DMS114 treated with DMSO at 0.1 percent for 48 hours (cell line): Measurements from ENCODE around the gene PGGT1B.

ENCODE experiments used
- DNase-seq: peaks from one replicate; lab custom pipeline; 2025; ENCODE audit not compliant: unreplicated experiment; lab: John Stamatoyannopoulos, UW

PGGT1B gene

DNA sequence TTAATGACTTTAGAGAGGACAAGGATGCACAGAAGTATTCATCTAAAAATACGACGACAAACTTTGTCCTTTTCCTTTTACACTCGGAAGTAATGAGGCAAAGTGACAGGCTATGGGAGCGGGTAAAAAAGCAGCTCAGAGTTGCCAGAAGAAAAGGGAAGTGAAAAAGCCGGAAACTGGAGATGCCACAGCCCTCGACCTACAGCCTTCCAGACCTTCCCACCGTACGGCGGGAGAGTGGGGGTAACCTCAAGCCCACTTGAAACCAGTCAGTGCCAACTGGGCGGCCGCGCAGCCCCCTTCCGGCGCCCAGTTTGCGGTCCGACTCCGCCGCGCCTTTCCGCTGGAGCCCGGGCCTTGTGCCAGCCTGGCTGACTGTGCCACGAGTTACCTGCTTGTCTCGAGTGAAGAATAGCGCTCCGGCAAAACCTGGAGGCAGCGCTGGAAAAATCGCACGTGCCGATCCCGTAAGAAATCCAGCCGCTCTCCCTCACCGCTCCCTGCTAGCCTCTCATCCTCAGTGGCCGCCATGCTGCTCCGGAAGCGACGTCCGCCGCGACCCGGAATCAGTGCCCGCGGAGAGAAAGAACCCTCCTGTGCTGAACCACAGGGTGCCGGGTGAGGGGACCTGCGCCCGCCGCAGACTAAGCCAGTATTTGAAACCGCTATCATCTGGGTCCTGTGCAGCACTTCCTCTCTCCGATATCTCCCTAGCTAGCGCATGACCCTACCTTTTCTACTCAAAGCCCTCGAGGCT is at the start of gene PGGT1B:
Gene PGGT1B, minus strand, starts transcription at position 557 of the 757 bp plus-strand sequence. Its CDS starts 26 bp downstream, at position 531.
- DNase-seq: peak; percentile 64

DNA sequence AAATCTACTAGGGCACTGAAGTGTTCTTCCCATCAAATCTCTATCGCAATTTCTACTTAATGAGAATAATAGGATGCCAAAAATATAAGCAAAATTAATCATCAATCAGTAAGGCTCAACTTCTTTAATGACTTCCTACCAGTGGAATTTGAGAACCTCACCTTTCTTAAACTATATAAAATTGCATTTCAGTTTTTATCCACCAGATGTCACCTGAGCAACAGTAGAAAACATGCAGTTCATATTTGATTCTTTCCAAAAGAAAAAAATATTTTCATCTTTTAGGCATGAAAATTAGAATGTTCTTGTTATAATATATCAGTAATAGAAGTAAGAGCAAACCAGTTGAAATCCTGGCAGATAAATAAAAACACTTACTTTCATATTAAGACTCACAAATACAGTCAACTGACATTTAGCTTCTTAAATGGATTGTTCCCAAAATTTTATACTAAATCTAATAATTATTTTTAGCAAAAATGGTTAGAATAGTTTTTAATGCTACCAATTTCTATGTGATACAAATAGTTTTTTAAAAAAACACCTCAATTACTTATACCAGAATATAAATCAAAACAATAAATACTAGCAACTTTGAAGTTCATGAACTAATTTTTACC is 47.2 kb upstream of the PGGT1B start:
- peak; percentile 33 for DNase-seq

DNA sequence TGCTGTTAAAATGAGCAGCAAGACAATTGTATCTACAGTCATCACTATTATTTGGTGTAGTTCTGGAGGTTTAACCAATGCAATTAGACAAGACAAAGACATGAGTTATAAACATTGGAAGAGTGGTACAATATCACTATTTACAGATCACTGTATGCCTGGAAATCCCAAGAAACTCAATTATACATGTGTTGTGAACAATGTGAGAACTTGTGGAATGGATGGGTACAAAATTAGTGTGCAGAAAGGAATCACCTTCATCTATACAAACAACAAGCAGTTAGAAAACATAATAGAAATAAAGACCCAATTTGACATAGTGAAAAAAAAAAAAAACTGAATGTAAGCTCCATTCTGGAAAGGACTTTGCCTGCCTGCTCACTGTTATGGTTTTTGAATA is 46.1 kb upstream of the PGGT1B start:
- DNase-seq: no peak

DNA sequence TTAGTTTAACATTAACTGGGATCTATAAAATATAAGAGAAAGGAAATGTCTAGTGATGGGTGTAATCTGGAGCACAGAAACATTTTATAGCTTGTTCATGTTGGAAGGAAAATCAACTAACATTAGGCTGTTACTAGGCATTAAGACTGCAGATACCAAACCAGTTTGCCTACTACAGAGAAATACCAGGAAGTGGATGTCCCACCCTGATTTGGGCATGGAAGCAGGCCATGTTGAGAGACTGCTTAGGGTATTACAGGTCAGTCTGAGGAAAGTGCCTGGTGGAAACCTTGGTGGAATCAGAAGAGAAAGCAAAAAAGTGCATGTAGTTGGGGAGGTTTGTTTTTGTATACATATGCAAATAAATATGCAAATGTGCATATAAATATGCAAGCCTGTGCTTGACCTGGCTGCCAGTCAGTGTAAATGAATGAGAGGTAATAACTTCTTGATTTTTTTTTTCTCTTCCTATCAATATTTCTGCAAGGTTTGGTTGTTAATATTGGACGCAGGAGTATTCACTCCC is 43.4 kb upstream of the PGGT1B start:
- no peak for DNase-seq

DNA sequence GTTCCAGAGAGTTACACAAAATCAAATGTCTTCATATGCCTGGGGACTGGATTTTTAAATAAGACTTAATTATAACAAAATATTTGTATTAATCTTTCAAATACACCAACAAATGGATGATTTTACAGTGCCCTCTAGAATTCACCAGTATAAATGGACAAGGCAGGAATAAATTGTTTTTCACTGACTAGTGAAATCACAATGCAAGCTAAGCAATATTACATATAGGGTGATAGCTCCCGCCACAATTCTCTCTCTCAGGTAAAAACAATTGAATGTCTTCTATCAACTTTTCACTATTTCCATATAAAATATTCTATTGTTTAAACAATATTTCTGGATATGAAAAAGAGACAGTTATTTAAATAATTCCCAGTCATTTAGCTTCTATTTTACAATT is 41.8 kb upstream of the PGGT1B start:
- DNase-seq: no peak

DNA sequence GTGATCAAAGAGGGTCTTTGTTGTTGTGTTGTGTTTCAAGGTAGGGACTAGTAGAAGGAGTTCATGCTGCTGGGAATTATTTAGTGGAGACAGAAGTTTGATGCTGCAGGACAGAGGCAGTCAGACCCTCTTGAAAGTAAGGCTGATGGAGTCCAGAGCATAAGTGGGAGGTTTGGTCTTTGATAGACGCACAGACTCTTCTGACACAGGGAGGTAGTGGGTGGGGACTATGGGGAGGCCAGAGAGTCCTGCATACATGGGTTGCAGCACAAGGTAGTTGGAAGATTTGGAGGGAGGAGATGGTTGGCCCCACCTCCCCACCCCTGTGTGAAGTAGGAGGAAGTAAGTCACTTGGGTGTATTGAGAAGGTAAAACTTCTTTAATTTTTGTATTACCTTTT is 36.1 kb upstream of the PGGT1B start:
- DNase-seq: no peak

DNA sequence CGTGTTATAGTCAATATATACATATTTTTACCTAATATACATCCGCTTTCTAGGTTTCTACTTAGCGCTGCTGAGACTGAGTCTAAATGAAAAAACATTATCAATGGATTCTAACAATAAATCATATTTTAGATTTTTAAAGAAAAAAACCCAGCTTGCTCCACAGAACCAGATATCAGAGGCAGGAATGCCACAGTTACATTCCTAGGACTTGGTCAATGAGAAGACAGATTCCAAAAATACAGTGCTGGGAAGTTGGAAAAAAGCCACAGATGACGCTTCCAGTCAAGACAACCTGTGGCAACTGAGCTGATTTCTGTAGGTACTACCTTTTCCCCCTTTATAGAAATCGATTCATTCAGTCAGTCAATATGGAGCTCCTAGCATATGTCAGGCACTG is 34.4 kb upstream of the PGGT1B start:
- DNase-seq: no peak

DNA sequence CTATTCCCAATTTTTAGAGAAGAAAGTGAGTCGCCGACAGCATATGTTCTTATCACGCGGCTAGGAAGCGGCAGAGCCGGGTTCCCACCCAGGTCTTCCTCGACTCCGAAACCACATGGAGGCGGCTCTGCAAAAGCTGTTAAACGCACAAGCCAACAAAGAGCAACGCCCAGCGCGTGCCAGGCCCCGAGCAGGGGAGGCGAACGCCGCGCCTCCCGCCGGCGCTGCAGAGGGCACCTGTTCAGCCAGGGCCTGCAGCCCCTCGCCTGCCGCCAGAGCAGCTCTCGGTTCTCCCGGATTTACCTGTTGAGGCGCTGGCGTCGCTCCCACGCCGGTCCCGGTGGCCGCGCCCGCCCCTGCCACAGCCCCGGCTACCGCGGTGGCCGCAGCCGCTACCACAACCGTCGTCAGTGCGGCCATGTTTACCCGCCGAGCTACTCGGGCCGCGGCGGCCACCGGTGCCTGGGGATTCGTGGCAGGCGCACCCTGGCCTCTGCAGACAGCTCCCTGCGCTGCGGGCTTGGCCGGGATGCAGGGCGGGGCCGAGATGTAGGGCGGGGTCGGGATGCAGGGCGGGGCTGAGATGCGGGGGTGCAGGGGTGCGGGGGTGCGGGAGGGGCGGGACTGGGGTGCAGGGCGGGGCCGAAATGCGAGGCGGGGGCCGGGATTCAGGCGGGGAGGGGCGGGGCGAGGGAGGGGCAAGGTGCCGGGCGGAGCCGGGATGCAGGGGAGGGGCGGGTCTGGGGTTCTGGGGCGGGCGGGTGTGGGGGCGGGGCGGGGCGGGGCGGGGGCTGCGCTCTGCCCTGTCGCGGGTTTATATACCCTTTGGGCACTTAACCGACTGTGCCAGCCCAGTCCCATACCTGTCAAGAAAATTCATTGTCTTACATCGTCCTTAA is 33.7 kb upstream of the PGGT1B start, which contains the start of gene CCDC112:
Gene CCDC112, minus strand, starts transcription at position 531 of the 899 bp plus-strand sequence. Its CDS starts 111 bp downstream, at position 420.
- peak; percentile 26 for DNase-seq

DNA sequence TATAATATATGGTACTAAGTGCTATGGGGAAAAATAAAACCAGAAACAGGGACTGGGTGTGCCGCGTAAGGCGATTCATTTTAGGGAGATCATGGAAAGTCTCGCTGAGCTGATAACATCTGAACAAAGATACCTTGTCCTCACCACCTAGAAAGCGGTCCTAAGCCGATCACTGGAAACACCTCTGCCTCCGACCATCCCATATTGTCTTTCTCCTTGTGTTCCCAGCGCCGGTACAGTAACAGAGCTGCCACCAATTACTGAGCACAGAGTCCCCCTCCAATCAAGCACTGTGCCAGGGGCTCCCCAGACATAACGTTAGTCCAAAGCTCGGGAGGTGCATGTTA is 33.1 kb upstream of the PGGT1B start:
- peak; percentile 27 for DNase-seq

DNA sequence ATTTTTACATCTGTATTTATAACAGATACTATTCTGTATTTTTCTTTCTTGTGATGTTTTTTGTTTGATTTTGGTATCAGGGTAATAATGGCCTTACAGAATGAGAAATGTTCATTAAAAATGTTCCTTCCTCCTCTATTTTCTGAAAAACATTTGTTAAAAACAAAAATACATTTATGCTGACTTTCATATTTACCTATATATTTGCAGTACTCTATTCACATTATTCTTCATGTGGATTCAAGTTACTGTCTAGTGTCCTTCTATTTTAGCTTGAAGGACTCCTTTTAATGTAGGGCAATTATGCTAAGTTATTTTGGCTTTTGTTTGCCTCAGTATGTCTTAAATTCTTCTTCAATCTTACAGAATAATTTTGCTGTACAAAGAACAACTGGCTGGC is 28.7 kb upstream of the PGGT1B start:
- DNase-seq: no peak

DNA sequence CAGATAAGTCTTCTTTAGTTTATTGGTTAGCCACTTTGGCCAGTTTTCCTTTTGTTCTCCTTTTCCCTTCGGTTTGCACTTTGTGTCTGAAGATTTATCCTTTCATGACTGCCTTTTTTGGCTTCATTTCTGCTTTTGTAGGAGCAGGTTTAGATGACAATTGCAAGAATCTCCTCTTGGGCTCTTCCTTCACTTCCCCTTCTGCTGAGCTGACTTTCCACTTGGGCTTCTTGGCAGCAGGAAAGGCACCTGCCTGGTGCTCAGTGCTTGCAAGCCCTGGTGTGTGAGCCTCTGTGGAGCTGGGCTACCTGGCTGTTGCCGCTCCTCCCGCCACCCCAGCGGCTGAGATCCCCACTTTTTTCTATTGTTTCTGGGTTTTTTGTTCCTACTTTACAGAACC is 26.4 kb upstream of the PGGT1B start:
- DNase-seq: no peak

DNA sequence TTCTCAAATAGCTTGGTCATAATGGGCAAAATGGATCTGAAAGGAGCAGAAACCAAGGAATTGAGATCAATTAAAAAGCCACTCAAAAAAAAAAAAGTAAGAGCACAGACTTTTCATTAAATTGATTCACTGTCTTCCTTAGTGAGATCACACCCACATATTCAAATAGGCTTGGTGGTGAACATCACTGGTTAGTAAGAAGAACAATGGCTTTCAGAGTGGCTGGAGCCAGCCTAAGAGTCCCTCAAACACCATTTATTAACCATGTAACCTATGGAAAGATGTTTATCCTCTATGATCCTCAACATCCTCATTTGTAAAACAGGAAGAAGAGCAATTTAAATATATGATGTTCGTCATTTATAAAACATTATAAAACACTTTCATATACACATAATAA is 21.3 kb upstream of the PGGT1B start:
- DNase-seq: no peak

DNA sequence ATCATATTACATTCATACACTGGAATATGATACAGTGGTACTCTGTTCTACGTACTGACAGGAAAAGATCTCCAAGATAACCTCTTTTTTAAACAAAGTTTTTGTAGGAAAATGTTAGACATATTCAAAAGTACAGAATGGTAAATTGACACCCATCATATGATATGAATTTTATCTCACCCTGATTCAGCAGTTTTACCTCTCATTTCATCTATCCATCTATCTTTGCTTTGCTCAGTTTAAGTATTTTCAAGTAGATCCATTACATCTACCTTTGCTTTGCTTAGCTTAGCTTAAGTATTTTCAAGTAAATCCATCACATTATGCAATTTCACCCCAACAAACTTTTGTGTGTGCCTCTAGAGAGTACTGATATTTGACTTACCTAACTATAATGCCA is 19.5 kb upstream of the PGGT1B start:
- DNase-seq: no peak

DNA sequence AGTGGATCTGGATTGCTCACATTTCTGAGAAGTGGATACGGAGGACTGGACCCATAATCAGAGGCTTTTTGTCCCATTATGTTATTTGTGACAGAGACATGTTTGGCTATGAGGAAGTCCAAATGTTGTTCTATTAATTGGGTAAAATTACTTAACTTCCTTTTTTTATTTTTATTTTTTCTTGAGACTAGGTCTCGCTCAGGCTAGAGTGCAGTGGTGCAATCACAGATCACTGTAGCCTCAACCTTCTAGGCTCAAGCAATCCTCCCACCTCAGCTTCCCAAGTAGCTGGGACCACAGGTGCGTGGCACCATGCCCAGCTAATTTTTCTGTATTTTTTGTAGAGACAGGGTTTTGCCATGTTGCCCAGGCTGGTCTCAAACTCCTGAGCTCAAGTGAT is 11.9 kb upstream of the PGGT1B start:
- DNase-seq: no peak

DNA sequence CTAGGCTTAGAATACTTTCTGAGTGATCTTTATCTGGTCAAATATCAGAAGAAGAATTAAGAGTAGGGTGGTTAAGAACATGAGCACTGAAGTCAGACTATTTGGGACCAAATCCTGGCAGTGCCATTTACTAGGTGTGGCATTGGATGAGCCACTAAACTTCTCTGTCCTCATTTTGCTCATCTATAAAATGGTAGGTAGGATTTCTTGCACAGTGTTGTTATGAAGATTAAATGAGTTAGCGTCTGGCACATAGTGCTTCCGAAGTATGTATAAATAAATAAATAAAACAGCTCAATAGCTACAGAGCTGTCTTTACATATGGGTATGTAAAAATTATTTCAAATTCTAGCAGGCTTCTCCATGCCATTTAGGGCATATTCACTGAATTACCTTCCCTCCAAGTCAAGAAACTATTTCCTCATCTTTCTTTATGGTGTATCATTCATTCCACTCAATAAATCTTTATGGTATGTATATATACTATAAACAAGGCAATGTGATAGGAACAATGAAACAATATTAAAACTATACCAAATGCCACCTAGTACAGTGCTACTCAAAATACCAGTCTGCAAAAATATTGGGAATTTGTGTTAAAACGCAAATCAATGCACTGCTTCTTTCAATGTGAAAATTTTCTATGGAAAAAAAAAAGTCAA is 9.8 kb upstream of the PGGT1B start:
- no peak for DNase-seq

DNA sequence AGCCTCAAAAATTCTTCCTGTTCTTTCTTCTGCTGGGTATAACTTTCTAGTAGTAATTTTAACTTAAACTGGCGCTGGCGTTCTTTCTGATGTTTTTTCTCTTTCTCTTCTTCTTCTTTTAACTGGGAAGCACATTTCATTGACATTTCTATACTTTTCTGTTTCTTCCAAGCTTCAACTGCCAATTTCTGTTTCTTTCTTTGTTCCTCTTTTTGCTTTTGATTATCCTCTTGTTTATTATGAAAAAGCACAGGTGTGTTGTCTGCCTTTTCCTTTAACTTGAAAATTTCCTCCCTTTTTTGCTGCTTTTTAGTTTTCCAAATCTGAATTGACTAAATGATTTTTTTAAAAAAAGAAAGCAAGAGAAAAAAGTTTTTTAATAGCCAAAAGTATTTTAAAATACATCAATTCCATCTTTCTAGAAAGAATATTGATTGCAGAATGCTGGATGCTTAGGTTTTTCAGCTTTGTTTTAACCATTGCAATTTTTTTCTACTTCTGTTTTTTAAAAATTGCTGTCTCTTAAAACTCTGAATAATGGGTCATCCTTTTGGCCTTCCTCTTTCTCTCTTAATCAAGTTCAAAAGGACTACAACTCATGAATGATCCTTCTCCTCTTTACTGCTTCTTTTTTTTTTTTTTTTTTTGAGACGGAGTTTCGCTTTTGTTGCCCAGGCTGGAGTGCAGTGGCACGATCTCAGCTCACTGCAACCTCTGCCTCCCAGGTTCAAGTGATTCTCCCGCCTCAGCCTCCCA is 8.8 kb upstream of the PGGT1B start:
- no peak for DNase-seq

DNA sequence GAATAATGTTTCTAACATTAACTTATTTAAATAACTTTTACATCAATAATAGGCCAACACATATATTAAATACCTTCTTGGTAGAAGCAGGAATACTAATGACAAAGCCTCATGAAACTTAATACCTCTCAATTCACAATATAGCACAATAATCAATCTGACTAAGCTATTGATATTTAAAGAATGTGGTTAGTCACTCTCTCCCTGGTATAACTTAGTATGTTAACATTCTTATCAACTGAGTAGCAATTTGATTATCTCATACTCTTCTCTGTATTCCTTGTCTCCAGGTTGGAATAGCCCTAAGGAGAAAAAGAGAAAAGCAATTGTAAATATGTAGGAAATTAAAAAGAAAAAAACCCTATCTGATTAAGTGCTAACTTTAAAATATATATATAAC is 4.9 kb upstream of the PGGT1B start:
- no peak for DNase-seq

DNA sequence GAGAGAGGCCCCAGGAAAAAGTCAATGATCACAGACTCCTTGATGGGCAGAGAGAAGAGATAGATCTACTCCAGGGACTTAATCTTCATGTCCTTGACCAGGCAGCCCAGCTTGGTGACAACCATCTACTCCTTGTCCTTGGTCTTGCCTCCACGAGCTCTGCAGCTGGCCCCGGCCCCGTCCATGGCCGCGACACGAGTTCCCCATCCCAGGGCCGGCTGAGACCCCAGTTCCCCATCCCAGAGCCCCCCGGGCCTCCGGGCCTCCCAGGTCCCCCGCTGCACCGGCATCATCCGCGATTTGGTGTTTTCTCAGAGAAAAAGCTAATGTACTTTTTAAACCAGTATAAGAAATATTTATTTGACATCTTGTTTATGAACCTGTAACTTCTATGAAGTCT is 2.5 kb upstream of the PGGT1B start:
- DNase-seq: no peak

DNA sequence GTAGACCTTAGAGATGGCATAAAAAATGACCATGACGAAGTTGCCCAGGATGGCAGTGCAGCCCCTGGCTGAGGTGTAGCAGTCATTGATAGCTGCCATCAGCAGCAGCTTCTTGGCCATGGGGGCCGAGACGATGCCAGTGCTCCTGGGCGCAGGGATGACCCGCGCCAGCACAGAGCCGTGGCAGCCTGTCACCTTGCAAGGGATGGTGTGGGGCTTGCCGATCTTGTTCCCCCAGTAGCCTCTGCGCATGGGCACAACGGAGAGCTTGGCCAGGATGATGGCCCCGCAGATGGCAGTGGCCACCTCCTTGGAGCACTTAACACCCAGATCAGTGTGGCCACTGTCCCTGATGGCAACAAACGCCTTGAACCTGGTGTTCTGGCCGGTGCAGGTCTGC is 2.1 kb upstream of the PGGT1B start:
- no peak for DNase-seq

DNA sequence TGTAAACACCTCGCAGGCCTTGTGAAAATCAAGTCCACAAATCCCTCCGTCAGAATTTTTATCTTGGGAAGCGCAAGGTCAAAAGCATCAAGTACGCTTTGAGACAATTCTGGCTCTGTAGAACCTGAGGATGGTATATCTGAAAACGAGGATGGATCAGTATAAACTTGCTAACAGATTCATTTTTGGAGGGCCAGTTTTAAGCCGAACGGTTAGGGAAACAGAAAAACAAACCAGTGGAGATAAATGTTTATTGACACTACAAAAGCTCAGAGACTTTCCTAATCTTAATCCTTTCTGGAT is 352 bp upstream of the PGGT1B start:
- no peak for DNase-seq

DNA sequence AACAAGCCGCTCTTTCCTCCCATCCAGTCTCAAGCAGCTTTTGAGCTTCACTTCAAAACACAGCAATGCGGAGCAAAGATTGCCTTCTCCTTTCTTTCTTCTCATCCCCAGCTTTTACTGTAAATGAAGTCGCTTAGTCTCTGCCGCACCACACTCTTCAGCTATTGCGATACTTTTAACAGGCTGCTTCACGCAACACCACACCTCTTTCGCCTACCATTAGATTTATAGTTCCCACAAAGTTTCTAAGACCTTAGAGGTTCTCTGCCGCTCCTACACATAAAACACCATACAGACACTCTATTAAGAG is 711 bp downstream of the PGGT1B start:
- DNase-seq: no peak
